Common myeloid progenitor, CD34-positive (primary cell): ENCODE measurements around the gene GPX4.

Experiments used
- CTCF ChIA-PET: fragments of 350-600 bp; sonication (Branson Sonifier 250); formaldehyde crosslinking; loops from one replicate; lab custom pipeline; 2021; ENCODE audit warnings: antibody characterized with exemption; lab: Charles Lee
- POLR2A ChIA-PET: fragments of 350-600 bp; sonication (Branson Sonifier 250); formaldehyde crosslinking; loops from one replicate; lab custom pipeline; 2021; ENCODE audit warnings: antibody characterized with exemption; lab: Charles Lee
- DNase-seq, 3 donors: peaks; one replicate each; pipeline versions ENCODE4 v3.0.0 to v3.0.0-alpha.2; 2013
- H3K27ac ChIP-seq, 2 experiments: 1 replicate in 1 of 2; 2 replicates in 1 of 2; pipeline ENCODE4 v1.7.0; 2013; ENCODE audit warnings: inconsistent platforms in 2 of 2, low read length in 2 of 2, mild to moderate bottlenecking in 2 of 2, low read depth in 1 of 2, moderate library complexity in 1 of 2; ENCODE audit not compliant: severe bottlenecking in 2 of 2, insufficient read depth in 1 of 2, poor library complexity in 1 of 2
- H3K27me3 ChIP-seq, 5 experiments: replicated peaks in 2 of 5; 1 replicate in 3 of 5; 2 replicates in 2 of 5; pipeline versions ENCODE4 v1.6.1 to v1.7.0; 2013; ENCODE audit warnings: low read length in 4 of 5, mild to moderate bottlenecking in 2 of 5, moderate library complexity in 2 of 5, inconsistent platforms in 1 of 5; ENCODE audit not compliant: insufficient read depth in 5 of 5, control insufficient read depth in 4 of 5
- H3K36me3 ChIP-seq, 4 experiments: 1 replicate in 2 of 4; 2 replicates in 2 of 4; pipeline versions ENCODE4 v1.6.1 to v1.7.0; 2013; ENCODE audit warnings: low read length in 3 of 4, control low read depth in 1 of 4, mild to moderate bottlenecking in 1 of 4; ENCODE audit not compliant: control insufficient read depth in 4 of 4, insufficient read depth in 4 of 4
- H3K4me1 ChIP-seq, 4 experiments: 1 replicate in 3 of 4; 2 replicates in 1 of 4; pipeline versions ENCODE4 v1.6.1 to v1.7.1; 2013; ENCODE audit warnings: low read length in 3 of 4, mild to moderate bottlenecking in 3 of 4, control low read depth in 1 of 4, inconsistent platforms in 1 of 4, moderate library complexity in 1 of 4; ENCODE audit not compliant: control insufficient read depth in 4 of 4, insufficient read depth in 4 of 4; ENCODE audit errors: control extremely low read depth in 1 of 4
- H3K4me3 ChIP-seq, 7 experiments: 1 replicate in 4 of 7; 2 replicates in 3 of 7; pipeline versions ENCODE4 v1.5.1 to v1.7.0; 2013; ENCODE audit warnings: mild to moderate bottlenecking in 7 of 7, low read length in 6 of 7, moderate library complexity in 6 of 7, inconsistent platforms in 2 of 7, low read depth in 2 of 7, control low read depth in 1 of 7; ENCODE audit not compliant: insufficient read depth in 4 of 7, control insufficient read depth in 1 of 7; ENCODE audit errors: extremely low read depth in 1 of 7
- H3K9me3 ChIP-seq, 5 experiments: 1 replicate in 4 of 5; 2 replicates in 1 of 5; pipeline versions ENCODE4 v1.6.1 to v1.7.1; 2013; ENCODE audit warnings: low read length in 4 of 5, mild to moderate bottlenecking in 2 of 5, inconsistent platforms in 1 of 5, low read depth in 1 of 5, moderate library complexity in 1 of 5; ENCODE audit not compliant: control insufficient read depth in 4 of 5, insufficient read depth in 2 of 5; ENCODE audit errors: control extremely low read depth in 1 of 5
- WGBS: methylation state at CpG from one replicate; pipeline ENCODE4 v1.1.5; 2013; ENCODE audit not compliant: insufficient coverage; 5-methylcytosine and 5-hydroxymethylcytosine counted together

Gene GPX4

DNA sequence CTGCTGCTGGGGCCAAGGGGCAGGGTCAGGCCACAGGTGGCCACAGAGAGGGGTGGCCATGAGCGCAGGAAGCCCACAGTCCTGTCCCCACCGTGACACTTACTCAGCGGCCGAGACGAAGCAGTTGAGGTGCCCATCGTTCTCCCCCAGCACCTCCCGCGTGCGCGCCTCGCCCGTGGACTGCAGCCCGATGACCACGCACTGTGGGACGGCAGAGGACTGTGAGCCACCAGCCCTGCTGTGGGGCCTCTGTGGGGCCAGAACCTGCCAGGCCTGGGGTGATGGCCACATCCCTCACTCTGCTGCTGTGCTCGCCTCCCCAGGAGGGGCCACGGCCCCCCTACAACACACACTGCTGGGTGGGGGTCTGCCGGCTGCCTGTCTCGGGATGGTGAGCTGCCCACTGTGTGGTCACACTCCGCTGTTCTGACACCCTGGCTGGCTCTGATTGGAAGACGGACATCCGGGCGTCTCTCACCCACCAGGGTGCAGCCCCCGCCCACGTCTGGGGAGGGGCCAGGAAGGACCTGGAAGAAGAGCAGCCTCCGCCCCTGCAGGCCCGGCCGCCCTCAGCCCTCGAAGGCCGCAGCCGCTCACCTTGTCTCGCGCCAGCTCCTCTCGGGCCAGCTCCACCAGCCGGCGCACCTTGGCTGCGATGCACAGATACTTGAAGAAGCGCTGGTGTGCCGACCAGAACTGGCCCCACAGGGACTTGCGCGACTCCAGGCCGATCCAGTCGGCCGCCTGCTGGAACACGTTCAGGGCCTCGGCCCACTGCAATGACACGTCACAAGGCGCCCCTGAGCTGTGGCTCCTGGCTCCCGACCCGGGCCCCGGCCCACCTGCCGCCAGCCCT is 13.2 kb downstream of the GPX4 start:
- Histone ChIP-seq H3K4me3 (no peak overlapping the region), H3K36me3 (peaks cover 9 to 80% (median 59%) of the 10 kb centered on the region in 4 experiments), H3K27me3 (no peaks in the 10 kb centered on the region), H3K27ac (no peak overlapping the region), H3K4me1 (peaks cover 0 to 9% (median 5%) of the 10 kb centered on the region in 4 experiments), H3K9me3 (no peaks in the 10 kb centered on the region)
- POLR2A ChIA-PET = interaction anchor here (1.1 kb wide), 1 partner anchor 14 kb away, joined by 4 read pairs; no protein-coding TSS in a partner anchor
- CTCF ChIA-PET = interaction anchor here (0.8 to 1.2 kb wide), 3 partner anchors 16 to 101 kb away, joined by 3 read pairs; no protein-coding TSS in a partner anchor
- 96% methylated on average over 50 of the region's 52 CpGs for WGBS
- no peak for DNase-seq

DNA sequence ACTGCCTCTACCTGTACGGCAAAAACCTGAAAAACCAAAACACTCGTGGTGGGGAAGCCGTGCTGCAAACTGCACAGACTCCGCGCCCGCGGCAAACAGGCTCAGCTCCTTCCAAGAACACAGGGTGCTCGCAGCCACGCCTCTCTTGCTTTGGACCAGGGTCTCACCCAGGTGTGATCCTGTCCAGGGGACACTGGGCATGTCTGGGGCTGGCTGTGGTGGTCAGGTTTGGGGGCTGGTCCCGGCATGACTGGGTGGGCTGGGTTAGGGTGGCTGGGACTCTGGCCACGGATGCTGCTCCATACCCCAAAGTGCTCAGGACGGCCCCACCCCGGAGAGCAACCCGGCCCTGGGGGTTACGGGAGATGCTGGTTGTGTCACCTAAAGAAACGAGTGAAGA is 13.9 kb downstream of the GPX4 start:
- H3K4me3 ChIP-seq = no peak overlapping the region
- ChIA-PET POLR2A (interaction anchor here (1.1 kb wide), 1 partner anchor 13 kb away, joined by 4 read pairs; no protein-coding TSS in a partner anchor), CTCF (interaction anchor here (1.0 to 1.1 kb wide), 2 partner anchors 77 to 95 kb away, joined by 3 read pairs; no protein-coding TSS in a partner anchor)
- WGBS = 98% methylated on average over 15 of the region's 16 CpGs
- no peak overlapping the region for H3K27ac ChIP-seq
- no peaks in the 10 kb centered on the region for H3K27me3 ChIP-seq
- no peak for DNase-seq
- peaks cover 9 to 81% (median 58%) of the 10 kb centered on the region in 4 experiments for H3K36me3 ChIP-seq
- no peaks in the 10 kb centered on the region for H3K9me3 ChIP-seq
- peaks cover 0 to 9% (median 5%) of the 10 kb centered on the region in 4 experiments for H3K4me1 ChIP-seq

DNA sequence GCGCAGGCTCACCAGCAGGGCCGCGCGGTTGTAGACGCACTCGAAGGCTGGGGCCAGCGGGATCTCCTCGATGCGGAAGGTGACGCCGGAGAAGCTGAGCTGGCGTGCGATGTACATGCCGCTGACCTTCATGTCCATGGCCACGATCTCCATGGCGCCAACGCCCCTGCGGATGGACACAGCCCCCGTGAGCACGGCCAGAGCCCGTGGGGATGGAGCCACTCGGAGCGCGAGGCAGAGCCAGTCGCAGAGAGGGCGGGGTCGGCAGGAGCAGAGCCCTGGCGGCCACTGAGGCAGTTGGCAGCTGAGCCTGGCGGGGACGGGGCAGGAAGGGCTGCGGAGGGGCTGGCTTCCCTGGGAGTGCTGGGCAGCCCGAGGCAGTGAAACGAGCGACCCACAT is 15.2 kb downstream of the GPX4 start:
- 97% methylated on average over 34 of the region's 34 CpGs for WGBS
- H3K36me3 ChIP-seq = peaks cover 13 to 88% (median 60%) of the 10 kb centered on the region in 4 experiments
- H3K27me3 ChIP-seq = no peaks in the 10 kb centered on the region
- H3K4me1 ChIP-seq = peaks cover 0 to 7% (median 0%) of the 10 kb centered on the region in 4 experiments
- CTCF ChIA-PET = interaction anchor here (1.3 kb wide), 1 partner anchor 95 kb away, joined by 4 read pairs; no protein-coding TSS in a partner anchor
- no peak for DNase-seq
- no peak overlapping the region for H3K4me3 ChIP-seq
- no peaks in the 10 kb centered on the region for H3K9me3 ChIP-seq
- POLR2A ChIA-PET = no interaction called here
- no peak overlapping the region for H3K27ac ChIP-seq

DNA sequence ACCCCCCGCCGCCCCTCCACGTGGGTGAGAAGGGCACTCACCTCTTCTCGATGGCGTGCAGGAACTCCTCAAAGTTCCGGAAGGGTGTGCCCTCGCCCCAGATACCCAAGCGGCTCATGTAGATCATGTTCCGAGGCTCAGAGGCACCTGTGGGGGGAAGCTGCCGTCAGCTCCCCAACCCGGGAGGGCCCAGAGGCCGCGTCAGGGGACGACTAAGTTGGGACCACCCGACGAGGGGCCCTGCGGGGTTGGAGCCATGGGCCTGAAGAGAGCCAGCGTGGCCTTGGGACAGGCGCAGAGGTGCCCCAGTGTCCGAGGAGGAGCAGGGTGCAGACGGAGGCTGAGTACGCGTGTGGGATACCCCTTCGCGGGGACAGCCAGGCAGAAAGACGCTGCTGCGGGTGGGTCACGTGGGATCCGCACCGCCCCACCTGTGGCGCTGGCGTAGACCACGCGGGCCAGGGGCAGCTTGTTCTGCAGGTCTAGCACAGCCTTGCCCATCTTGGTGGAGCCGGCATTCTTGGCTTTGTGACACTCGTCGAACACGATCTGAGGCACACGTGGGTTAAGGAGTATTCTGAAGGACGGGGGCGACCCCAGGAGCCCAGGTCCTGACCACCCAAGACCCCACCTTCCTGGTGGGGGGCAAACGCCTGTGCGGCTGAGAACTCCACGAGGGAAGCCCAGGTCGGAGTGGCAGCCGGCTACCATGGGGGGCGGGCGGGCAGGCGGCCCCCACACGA is 15.9 kb downstream of the GPX4 start:
- POLR2A ChIA-PET = no interaction called here
- Histone ChIP-seq H3K4me1 (peaks cover 0 to 7% (median 0%) of the 10 kb centered on the region in 4 experiments), H3K4me3 (no peak overlapping the region), H3K27me3 (no peaks in the 10 kb centered on the region), H3K9me3 (no peaks in the 10 kb centered on the region), H3K27ac (no peak overlapping the region), H3K36me3 (peaks cover 12 to 90% (median 64%) of the 10 kb centered on the region in 4 experiments)
- CTCF ChIA-PET = interaction anchor here (1.3 kb wide), 1 partner anchor 95 kb away, joined by 4 read pairs; no protein-coding TSS in a partner anchor
- DNase-seq = no peak
- WGBS = 95% methylated on average over 40 of the region's 50 CpGs

DNA sequence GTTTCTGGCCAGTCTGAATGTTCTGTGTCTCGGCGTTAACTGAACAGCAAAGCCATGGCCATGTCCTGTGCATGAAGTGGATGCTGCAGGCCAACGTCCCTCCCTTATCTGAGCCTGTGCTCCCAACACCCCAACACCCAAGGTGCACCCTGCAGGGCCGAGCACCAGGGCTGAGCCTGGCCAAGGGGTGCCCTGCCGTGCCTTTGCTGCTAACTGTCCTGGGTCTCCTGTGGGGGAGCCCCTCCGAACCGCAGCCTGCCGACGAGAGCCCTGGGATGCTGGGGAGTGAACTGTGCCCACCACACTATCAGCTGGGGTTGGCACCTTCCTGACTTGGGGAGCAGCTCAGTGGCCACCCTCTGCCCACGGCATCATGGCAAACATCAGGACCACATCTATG is 17.6 kb downstream of the GPX4 start:
- peaks cover 0 to 11% (median 2%) of the 10 kb centered on the region in 4 experiments for H3K4me1 ChIP-seq
- POLR2A ChIA-PET = no interaction called here
- CTCF ChIA-PET = interaction anchor here (1.0 to 1.2 kb wide), 2 partner anchors 8 to 9 kb away, joined by 4 to 6 read pairs; no protein-coding TSS in a partner anchor
- no peak overlapping the region for H3K4me3 ChIP-seq
- no peak overlapping the region for H3K27ac ChIP-seq
- H3K27me3 ChIP-seq = no peaks in the 10 kb centered on the region
- WGBS = 100% methylated on average over 4 of the region's 10 CpGs
- H3K9me3 ChIP-seq = no peaks in the 10 kb centered on the region
- DNase-seq = no peak
- peaks cover 12 to 95% (median 65%) of the 10 kb centered on the region in 4 experiments for H3K36me3 ChIP-seq

DNA sequence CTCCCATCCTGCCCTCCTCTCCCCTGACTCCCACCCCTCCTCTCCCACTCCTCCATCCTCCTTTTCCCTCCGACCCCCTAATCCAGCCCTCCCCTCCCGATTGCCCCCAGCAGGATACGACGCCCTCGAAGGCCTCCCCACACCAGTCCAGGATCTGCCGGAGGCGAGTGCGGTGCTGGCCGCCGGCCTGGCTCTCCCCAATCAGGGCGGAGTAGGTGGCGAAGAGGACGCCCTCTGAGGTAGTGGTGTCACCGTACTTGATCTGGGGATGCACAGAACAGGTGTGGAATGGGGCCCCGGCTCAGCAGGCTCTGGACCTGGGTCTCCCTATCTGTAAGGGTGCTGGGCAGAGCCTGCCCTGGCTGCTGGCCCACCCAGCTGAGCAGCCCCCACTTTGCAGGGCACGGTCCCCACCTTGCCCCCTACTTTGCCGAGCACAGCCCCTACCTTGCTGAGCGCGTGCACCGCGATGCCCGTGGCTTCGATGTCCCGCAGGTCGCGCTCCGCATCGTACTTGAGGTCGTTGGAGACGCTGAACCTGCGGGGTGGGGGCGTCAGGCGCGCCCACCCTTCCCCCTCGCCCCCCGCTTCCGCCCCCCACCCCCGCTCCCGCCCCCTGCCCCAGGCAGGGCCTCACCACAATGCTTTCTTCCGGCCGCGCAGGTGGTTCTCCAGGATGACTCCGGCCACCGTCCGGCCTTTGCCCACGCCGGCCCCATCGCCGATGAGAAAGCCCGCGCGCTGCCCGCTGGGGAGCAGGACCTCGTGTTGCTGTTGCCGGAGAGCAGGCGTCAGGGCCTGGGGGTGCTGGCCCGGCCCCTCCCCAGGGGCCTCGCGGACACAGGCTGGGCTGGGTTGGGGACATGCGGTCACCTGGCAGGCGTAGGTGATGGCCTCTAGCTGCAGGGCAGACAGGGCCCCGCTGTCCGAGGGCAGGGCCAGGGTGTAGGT is 18.5 kb downstream of the GPX4 start:
- CTCF ChIA-PET = interaction anchor here (0.9 to 1.8 kb wide), 5 partner anchors 8 to 119 kb away, joined by 3 to 10 read pairs (median 4); partner anchors contain the start of gene ATP5F1D
- peaks cover 12 to 95% (median 65%) of the 10 kb centered on the region in 4 experiments for H3K36me3 ChIP-seq
- 96% methylated on average over 46 of the region's 63 CpGs for WGBS

More for the DNA sequence above, 18.5 kb downstream of the GPX4 start:
- Histone ChIP-seq H3K27me3 (no peaks in the 10 kb centered on the region), H3K9me3 (no peaks in the 10 kb centered on the region), H3K27ac (no peak overlapping the region), H3K4me1 (peaks cover 0 to 15% (median 4%) of the 10 kb centered on the region in 4 experiments), H3K4me3 (no peak overlapping the region)
- POLR2A ChIA-PET = no interaction called here
- no peak for DNase-seq
